CD4-positive, alpha-beta T cell (primary cell): Measurements from ENCODE around the gene GNPDA2. TPM values are rescaled to one million over a fixed set of nuclear protein-coding genes. Genes with fewer than 3 reads are reported as not detected.
A peak's percentile ranks its signal among the peaks of the same experiment; 100 is the strongest.

Experiments
- ATAC-seq: fragments of 200-7000 bp; cut with Tn5 transposase; one replicate; pipeline ENCODE4 v1.10.0; 2022; ENCODE audit warnings: mild to moderate bottlenecking; ENCODE audit not compliant: poor library complexity
- CTCF ChIA-PET: fragments of 350-600 bp; sonication (Branson Sonifier 250); formaldehyde crosslinking; loops from one replicate; lab custom pipeline; 2021; ENCODE audit warnings: antibody characterized with exemption, inconsistent platforms; lab: Charles Lee
- POLR2A ChIA-PET: fragments of 350-600 bp; sonication (Branson Sonifier 250); formaldehyde crosslinking; loops from one replicate; lab custom pipeline; 2021; ENCODE audit warnings: antibody characterized with exemption, inconsistent platforms; lab: Charles Lee
- DNase-seq, 14 experiments: peaks; one replicate each; pipeline ENCODE4 v3.0.0-alpha.2; 2013 to 2020; ENCODE audit warnings: mixed read lengths in 2 of 14
- H3K27ac ChIP-seq, 2 donors: one replicate each; pipeline versions ENCODE4 v1.5.1 to v1.7.0; 2013; ENCODE audit warnings: low read length in 2 of 2, low read depth in 1 of 2, mild to moderate bottlenecking in 1 of 2
- H3K27me3 ChIP-seq, 2 experiments: 1 replicate in 1 of 2; 2 replicates in 1 of 2; pipeline versions ENCODE4 v1.6.1 to v1.7.0; 2013; ENCODE audit warnings: low read length in 2 of 2, control low read depth in 1 of 2, mild to moderate bottlenecking in 1 of 2, moderate library complexity in 1 of 2; ENCODE audit not compliant: insufficient read depth in 2 of 2, control insufficient read depth in 1 of 2
- H3K36me3 ChIP-seq: one replicate; pipeline ENCODE4 v1.6.1; 2013; ENCODE audit warnings: low read length, control low read depth; ENCODE audit not compliant: insufficient read depth
- H3K4me1 ChIP-seq: one replicate; pipeline ENCODE4 v1.6.1; 2013; ENCODE audit warnings: low read length, control low read depth; ENCODE audit not compliant: insufficient read depth
- H3K4me3 ChIP-seq: one replicate; pipeline ENCODE4 v1.5.1; 2013; ENCODE audit warnings: mild to moderate bottlenecking, low read length, moderate library complexity
- H3K9me3 ChIP-seq, 2 experiments: 1 replicate in 1 of 2; 2 replicates in 1 of 2; pipeline versions ENCODE4 v1.6.1 to v1.7.0; 2013; ENCODE audit warnings: low read length in 2 of 2, mild to moderate bottlenecking in 2 of 2, control low read depth in 1 of 2, moderate library complexity in 1 of 2; ENCODE audit not compliant: control insufficient read depth in 1 of 2, insufficient read depth in 1 of 2
- H3K27ac Mint-ChIP-seq: one replicate; pipeline ENCODE4 v1.8.0; 2020; ENCODE audit warnings: mixed read lengths
- H3K27me3 Mint-ChIP-seq: one replicate; pipeline ENCODE4 v1.8.0; 2021; ENCODE audit warnings: mixed read lengths
- H3K36me3 Mint-ChIP-seq: one replicate; pipeline ENCODE4 v1.8.0; 2021; ENCODE audit warnings: low read depth, mixed read lengths
- H3K4me1 Mint-ChIP-seq: one replicate; pipeline ENCODE4 v1.8.0; 2021; ENCODE audit warnings: low read depth, mixed read lengths
- H3K4me3 Mint-ChIP-seq: one replicate; pipeline ENCODE4 v1.8.0; 2020; ENCODE audit warnings: mild to moderate bottlenecking, mixed read lengths
- H3K9me3 Mint-ChIP-seq: one replicate; pipeline ENCODE4 v1.8.0; 2020; ENCODE audit warnings: mixed read lengths
- CTCF ChIP-seq: fragments of 200-600 bp; IDR thresholded peaks from one replicate; pipeline ENCODE4 v1.8.0; 2022; ENCODE audit warnings: antibody characterized with exemption, mild to moderate bottlenecking
- intact Hi-C, 2 experiments: fragments of 100-400 bp; cut with DNase I in 1 of 2; cut with micrococcal nuclease in 1 of 2; formaldehyde crosslinking; loops; one replicate each; pipeline versions ENCODE4 v1.15.1 to v1.9.0; 2023 to 2025; cut with DNase I, micrococcal nuclease
- total RNA-seq, 174 experiments: library from RNA in 2 of 174; stranded (reverse) in 2 of 174; gene quantifications; one replicate each; pipeline ENCODE4 v1.2.3 and lab custom pipeline; 2021 to 2026

GNPDA2 gene
- total RNA-seq, 2 experiments from 2014 or later: 7.6 to 9.0 TPM

- H3K4me3 ChIP-seq: no peak overlapping the region
- POLR2A ChIA-PET: no interaction called here
- peaks cover 6 to 8% of the 10 kb centered on the region in 2 experiments for H3K27me3 ChIP-seq
- intact Hi-C loops: no loop called here
- Mint-ChIP-seq H3K9me3 (no peaks in the 10 kb centered on the region), H3K27ac (no peak overlapping the region), H3K4me1 (no peaks in the 10 kb centered on the region), H3K4me3 (no peak overlapping the region), H3K36me3 (no peaks in the 10 kb centered on the region), H3K27me3 (peaks cover 53% of the 10 kb centered on the region)
- no peaks in the 10 kb centered on the region for H3K4me1 ChIP-seq
- CTCF ChIA-PET: interaction anchor here (1.3 to 1.8 kb wide), 2 partner anchors 9 to 10 kb away, joined by 6 to 8 read pairs; no protein-coding TSS in a partner anchor
- ATAC-seq (peak; percentile 52), DNase-seq (peak in 4 of 14 experiments; percentile 8 to 49 (median 42))
- no peak overlapping the region for H3K27ac ChIP-seq
- TF ChIP-seq CTCF: peak; percentile 58
- H3K36me3 ChIP-seq: no peaks in the 10 kb centered on the region
- no peaks in the 10 kb centered on the region for H3K9me3 ChIP-seq
These were observed 34.0 kb upstream of the GNPDA2 start for GRCh38 chr4:44760142-44760898.

DNA sequence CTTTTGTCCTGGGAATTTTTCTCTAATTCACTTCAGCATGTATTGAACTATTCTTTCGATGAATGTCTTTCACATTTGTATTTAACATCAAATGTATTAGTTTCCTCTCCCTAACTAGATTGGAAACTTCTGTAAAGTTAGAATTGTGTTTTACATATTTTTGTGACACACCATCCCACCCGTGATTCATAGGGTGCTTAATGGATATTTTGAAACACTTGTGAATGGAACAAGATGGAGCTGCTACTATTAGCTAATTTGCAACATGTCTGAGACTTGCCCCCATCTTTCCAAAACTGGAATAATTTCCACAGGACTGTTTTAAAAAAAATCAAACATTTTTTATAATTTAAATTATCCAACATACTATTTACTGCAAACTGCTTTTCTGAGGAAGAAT, 30.2 kb upstream of the GNPDA2 start:
- H3K27ac Mint-ChIP-seq: no peak overlapping the region
- intact Hi-C loops: no loop called here
- no peaks in the 10 kb centered on the region for H3K9me3 Mint-ChIP-seq
- H3K27me3 ChIP-seq: peaks cover 6% of the 10 kb centered on the region in 2 experiments
- H3K27ac ChIP-seq: no peak overlapping the region
- H3K4me3 ChIP-seq: no peak overlapping the region
- DNase-seq (no peak), ATAC-seq (no peak)
- H3K4me3 Mint-ChIP-seq: no peak overlapping the region
- ChIA-PET CTCF (no interaction called here), POLR2A (no interaction called here)
- no peaks in the 10 kb centered on the region for H3K36me3 Mint-ChIP-seq
- H3K27me3 Mint-ChIP-seq: peaks cover 58% of the 10 kb centered on the region
- no peaks in the 10 kb centered on the region for H3K36me3 ChIP-seq
- H3K9me3 ChIP-seq: no peaks in the 10 kb centered on the region
- TF ChIP-seq CTCF: no peak
- H3K4me1 ChIP-seq: no peaks in the 10 kb centered on the region
- H3K4me1 Mint-ChIP-seq: no peaks in the 10 kb centered on the region

DNA sequence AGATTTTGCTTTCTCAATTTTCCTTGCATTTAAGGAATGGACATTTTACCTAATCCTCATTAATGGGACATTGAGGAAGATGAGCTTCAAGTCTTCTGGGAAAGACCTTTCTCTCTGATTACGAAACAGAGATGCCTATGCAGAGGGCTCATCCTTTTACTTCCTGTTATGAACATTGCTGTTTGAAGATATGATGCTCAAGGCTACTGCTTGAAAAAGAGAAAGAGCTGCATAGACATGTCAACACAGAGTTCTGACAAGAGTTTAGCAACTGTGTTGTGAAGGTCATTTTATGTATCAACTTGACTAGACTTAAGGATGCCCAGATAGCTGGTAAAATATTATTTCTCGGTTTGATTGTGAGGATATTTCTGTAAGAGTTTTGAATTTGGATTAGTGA, 13.8 kb upstream of the GNPDA2 start:
- H3K4me3 ChIP-seq: no peak overlapping the region
- Mint-ChIP-seq H3K9me3 (no peaks in the 10 kb centered on the region), H3K27me3 (peaks cover 25% of the 10 kb centered on the region), H3K27ac (no peak overlapping the region), H3K4me1 (no peaks in the 10 kb centered on the region), H3K36me3 (no peaks in the 10 kb centered on the region), H3K4me3 (no peak overlapping the region)
- DNase-seq (no peak), ATAC-seq (no peak)
- no peak for TF ChIP-seq CTCF
- no peaks in the 10 kb centered on the region for H3K36me3 ChIP-seq
- ChIA-PET CTCF (no interaction called here), POLR2A (no interaction called here)
- intact Hi-C loops: no loop called here
- H3K27ac ChIP-seq: no peak overlapping the region
- H3K4me1 ChIP-seq: no peaks in the 10 kb centered on the region
- H3K9me3 ChIP-seq: no peaks in the 10 kb centered on the region
- no peaks in the 10 kb centered on the region for H3K27me3 ChIP-seq
